GM10248 (cell line): ENCODE results near the gene RAN.
"Not testable (repeated sequence)": the region's sequence is repeated elsewhere in the genome, so short reads cannot be mapped to it uniquely, and the experiment has no call there.

Experiments
- CTCF ChIA-PET: fragments of 300-600 bp; sonication (Branson Sonifier 250); formaldehyde crosslinking; extraction: SDS; loops from one replicate; lab custom pipeline; 2021; ENCODE audit warnings: antibody characterized with exemption; lab: Yijun Ruan, JAX
- POLR2A ChIA-PET: fragments of 350-650 bp; sonication (Branson Sonifier 250); formaldehyde crosslinking; extraction: SDS; loops from one replicate; lab custom pipeline; 2020; ENCODE audit warnings: antibody characterized with exemption; lab: Yijun Ruan, JAX
- DNase-seq: peaks from one replicate; pipeline ENCODE4 v3.0.0; 2012; ENCODE audit errors: extremely low spot score
- CTCF ChIP-seq: IDR thresholded peaks from 2 replicates; pipeline ENCODE4 v1.5.1; 2012; ENCODE audit warnings: mild to moderate bottlenecking, low read depth; ENCODE audit errors: extremely low read depth, missing control alignments, control extremely low read depth

RAN gene

GRCh38 chr12:130880411-130880885, 8.6 kb downstream of the RAN start:
- peak; percentile 37 for DNase-seq
- POLR2A ChIA-PET = interaction anchor here (1.6 kb wide), 1 partner anchor 10 kb away, joined by 5 read pairs; no protein-coding TSS in a partner anchor
- CTCF ChIA-PET = interaction anchor here (0.8 to 1.4 kb wide), 2 partner anchors 9 to 16 kb away, joined by 3 to 6 read pairs; no protein-coding TSS in a partner anchor

GRCh38 chr12:130881046-130881445, 9.2 kb downstream of the RAN start:
- CTCF ChIA-PET = interaction anchor here (1.0 to 1.4 kb wide), 3 partner anchors 10 to 63 kb away, joined by 3 to 6 read pairs (median 5); no protein-coding TSS in a partner anchor
- no peak for DNase-seq
- POLR2A ChIA-PET = no interaction called here
- no peak for TF ChIP-seq CTCF

More at GRCh38 chr12:130880411-130880885, 8.6 kb downstream of the RAN start:
- TF ChIP-seq CTCF = no peak

- POLR2A ChIA-PET = no interaction called here
- no peak for DNase-seq
- TF ChIP-seq CTCF = no peak
- CTCF ChIA-PET = interaction anchor here (1.0 to 1.4 kb wide), 3 partner anchors 11 to 64 kb away, joined by 3 to 6 read pairs (median 5); no protein-coding TSS in a partner anchor
Observed at GRCh38 chr12:130881548-130881947, 9.7 kb downstream of the RAN start.

- POLR2A ChIA-PET, DNase-seq, CTCF ChIA-PET: not testable (repeated sequence)
Observed at GRCh38 chr12:130887190-130887589, 15.3 kb downstream of the RAN start.

GRCh38 chr12:130904064-130904463, 32.2 kb downstream of the RAN start:
- POLR2A ChIA-PET = no interaction called here
- no peak for TF ChIP-seq CTCF

GRCh38 chr12:130904936-130905455, 33.1 kb downstream of the RAN start:
- DNase-seq, POLR2A ChIA-PET: not testable (repeated sequence)
- CTCF ChIA-PET = interaction anchor here (1.4 kb wide), 1 partner anchor 12 kb away, joined by 3 read pairs; no protein-coding TSS in a partner anchor

More at GRCh38 chr12:130904064-130904463, 32.2 kb downstream of the RAN start:
- CTCF ChIA-PET = no interaction called here
- DNase-seq = no peak

- no peak for DNase-seq
- ChIA-PET POLR2A (no interaction called here), CTCF (interaction anchor here (0.9 kb wide), 1 partner anchor 11 kb away, joined by 3 read pairs; no protein-coding TSS in a partner anchor)
- no peak for TF ChIP-seq CTCF
Observed at GRCh38 chr12:130909111-130909510, 37.2 kb downstream of the RAN start.
